ENCODE data around the gene RFC5.

RFC5 gene

DNA sequence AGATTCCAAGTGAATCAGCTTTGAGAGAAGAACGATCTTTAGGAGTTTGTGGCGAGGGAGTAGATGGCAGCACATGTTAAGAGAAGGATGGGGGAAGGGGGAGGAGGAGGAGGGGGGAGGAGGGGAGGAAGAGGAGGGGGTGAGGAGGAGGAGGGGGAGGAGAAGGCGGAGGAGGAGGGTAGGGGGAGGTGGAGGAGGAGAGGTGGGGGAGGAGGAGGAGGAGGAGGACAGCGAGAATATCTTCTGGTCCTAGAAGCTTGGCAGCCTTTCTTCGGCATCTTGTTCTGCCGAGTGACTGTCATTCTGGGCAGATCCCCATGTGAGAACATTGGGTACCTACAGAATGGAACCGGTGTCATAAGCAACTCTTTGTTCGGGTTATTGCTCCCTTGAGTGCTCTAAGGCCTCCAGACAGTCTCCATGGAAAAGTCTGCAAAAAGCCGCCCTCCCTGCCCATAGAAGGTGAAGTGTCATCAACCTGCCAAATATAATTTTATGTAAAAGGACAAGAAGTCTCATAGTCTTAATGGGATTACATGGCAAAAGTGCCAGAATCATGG is 6.9 kb downstream of the RFC5 start:
- Histone ChIP-seq H3K36me3 (replicated peaks) (peaks cover 86% of the 10 kb centered on the region), H3K9me3 (no peaks in the 10 kb centered on the region), H3K4me1 (no peaks in the 10 kb centered on the region), H3K4me3 (no peak overlapping the region), H3K27me3 (ENCODE audit: low read depth) (no peaks in the 10 kb centered on the region)
- in situ Hi-C loops (cut with MboI; ENCODE audit: low sequenced_read_pairs): no loop called here
- no peak for DNase-seq (ENCODE audit: low spot score in 2 of 2)

GRCh38 chr12:118025168-118025567 is 8.7 kb downstream of the RFC5 start:
- Histone ChIP-seq H3K4me3 (no peak overlapping the region), H3K4me1 (no peaks in the 10 kb centered on the region), H3K36me3 (replicated peaks) (peaks cover 88% of the 10 kb centered on the region), H3K9me3 (no peaks in the 10 kb centered on the region), H3K27me3 (ENCODE audit: low read depth) (no peaks in the 10 kb centered on the region)
- no peak for DNase-seq (ENCODE audit: low spot score in 2 of 2)
- in situ Hi-C loops (cut with MboI; ENCODE audit: low sequenced_read_pairs): no loop called here

DNA sequence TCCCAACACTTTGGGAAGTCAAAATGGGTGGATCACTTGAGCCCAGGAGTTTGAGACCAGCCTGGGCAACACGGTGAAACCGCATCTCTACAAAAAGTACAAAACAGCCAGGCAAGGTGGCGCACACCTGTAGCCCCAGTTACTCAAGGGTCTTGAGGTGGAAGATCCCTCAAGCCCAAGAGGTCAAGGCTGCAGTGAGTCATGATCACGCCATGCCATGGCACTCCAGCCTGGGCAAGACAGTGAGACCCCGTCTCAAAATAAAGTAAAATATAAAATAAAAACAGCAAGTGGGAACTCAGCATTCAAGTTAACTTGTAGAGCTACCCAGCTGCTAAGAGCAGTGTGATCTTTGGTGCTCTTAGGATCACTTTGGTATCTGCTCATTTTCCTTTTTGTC is 12.7 kb downstream of the RFC5 start:
- peaks cover 94% of the 10 kb centered on the region for H3K36me3 ChIP-seq (replicated peaks)
- in situ Hi-C loops (cut with MboI; ENCODE audit: low sequenced_read_pairs): no loop called here

GRCh38 chr12:118032188-118032587 is 15.7 kb downstream of the RFC5 start:
- no peaks in the 10 kb centered on the region for H3K9me3 ChIP-seq
- H3K4me1 ChIP-seq: no peaks in the 10 kb centered on the region
- in situ Hi-C loops (cut with MboI; ENCODE audit: low sequenced_read_pairs): no loop called here
- H3K36me3 ChIP-seq (replicated peaks): peaks cover 95% of the 10 kb centered on the region
- DNase-seq (ENCODE audit: low spot score in 2 of 2): no peak
- no peak overlapping the region for H3K4me3 ChIP-seq
- H3K27me3 ChIP-seq (ENCODE audit: low read depth): no peaks in the 10 kb centered on the region

More for the DNA sequence above, 12.7 kb downstream of the RFC5 start:
- H3K4me3 ChIP-seq: no peak overlapping the region
- H3K4me1 ChIP-seq: no peaks in the 10 kb centered on the region
- no peaks in the 10 kb centered on the region for H3K9me3 ChIP-seq
- no peaks in the 10 kb centered on the region for H3K27me3 ChIP-seq (ENCODE audit: low read depth)
- DNase-seq (ENCODE audit: low spot score in 2 of 2): no peak

- in situ Hi-C loops (cut with MboI; ENCODE audit: low sequenced_read_pairs): no loop called here
- H3K36me3 ChIP-seq (replicated peaks): peaks cover 95% of the 10 kb centered on the region
- H3K4me1 ChIP-seq: no peaks in the 10 kb centered on the region
- no peaks in the 10 kb centered on the region for H3K9me3 ChIP-seq
- no peak overlapping the region for H3K4me3 ChIP-seq
- no peak for DNase-seq (ENCODE audit: low spot score in 2 of 2)
- H3K27me3 ChIP-seq (ENCODE audit: low read depth): no peaks in the 10 kb centered on the region
Measured at GRCh38 chr12:118033323-118033722, 16.8 kb downstream of the RFC5 start.

DNA sequence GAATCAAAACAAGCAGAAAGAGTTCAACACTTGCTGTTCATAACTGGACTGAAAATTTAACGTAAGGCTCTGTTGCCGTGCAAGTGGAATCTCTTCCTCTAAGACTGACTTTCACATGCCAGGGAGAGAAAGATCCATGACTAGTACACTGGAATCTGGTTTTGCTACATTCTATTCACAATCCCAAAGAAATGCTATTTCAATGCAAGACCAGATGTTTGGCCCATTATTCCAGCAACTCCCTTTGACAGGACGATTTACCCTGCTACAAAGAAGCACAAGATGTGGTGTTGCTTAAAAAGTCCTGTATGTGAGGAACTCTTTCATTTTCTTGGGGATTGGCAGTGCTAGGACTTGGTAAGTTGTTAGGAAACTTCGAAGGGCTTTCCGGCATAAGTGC is 17.4 kb downstream of the RFC5 start:
- in situ Hi-C loops (cut with MboI; ENCODE audit: low sequenced_read_pairs): no loop called here
- H3K4me3 ChIP-seq: no peak overlapping the region
- DNase-seq (ENCODE audit: low spot score in 2 of 2): no peak

DNA sequence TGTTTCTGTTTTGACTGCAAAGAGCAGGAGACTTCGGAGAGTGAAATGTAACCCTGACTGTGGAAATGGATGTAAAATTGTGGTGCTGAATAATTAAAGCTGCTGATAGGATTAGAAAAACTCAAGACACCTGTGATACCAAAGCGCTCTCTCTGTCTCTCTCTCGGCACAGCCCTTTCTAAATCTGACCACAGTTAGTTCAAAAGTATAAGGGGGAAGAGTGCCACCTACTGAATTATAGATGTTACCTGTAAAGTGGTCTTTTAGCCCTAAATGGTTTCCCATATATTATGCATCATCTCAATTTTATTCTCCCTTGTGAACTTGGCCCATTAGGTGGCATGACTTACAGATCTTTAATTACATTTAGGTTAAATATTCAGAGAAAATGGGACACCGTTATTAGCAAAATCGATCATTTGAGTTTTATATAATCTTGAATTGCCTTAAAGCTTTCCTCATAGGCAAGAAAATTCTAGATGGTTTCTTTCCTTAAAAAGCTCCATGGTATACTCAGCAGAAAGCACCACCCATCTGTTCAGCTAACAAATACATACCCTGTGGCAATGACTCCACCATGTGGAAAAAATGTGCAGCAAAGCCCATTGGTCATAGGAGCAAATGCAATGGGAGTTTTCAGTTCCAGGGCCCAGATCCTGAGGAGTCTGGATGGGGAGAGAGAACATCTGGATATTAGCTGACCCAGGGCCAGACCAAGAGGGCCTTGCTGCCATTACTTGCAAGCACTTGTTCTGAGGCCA is 18.1 kb downstream of the RFC5 start:
- peak in 1 of 2 experiments; percentile 30 for DNase-seq (ENCODE audit: low spot score in 2 of 2)
- no peaks in the 10 kb centered on the region for H3K9me3 ChIP-seq
- in situ Hi-C loops (cut with MboI; ENCODE audit: low sequenced_read_pairs): no loop called here
- H3K4me3 ChIP-seq: no peak overlapping the region
- no peaks in the 10 kb centered on the region for H3K4me1 ChIP-seq
- H3K36me3 ChIP-seq (replicated peaks): peaks cover 88% of the 10 kb centered on the region
- no peaks in the 10 kb centered on the region for H3K27me3 ChIP-seq (ENCODE audit: low read depth)

More for the DNA sequence above, 17.4 kb downstream of the RFC5 start:
- peaks cover 95% of the 10 kb centered on the region for H3K36me3 ChIP-seq (replicated peaks)
- H3K4me1 ChIP-seq: no peaks in the 10 kb centered on the region
- no peaks in the 10 kb centered on the region for H3K9me3 ChIP-seq
- no peaks in the 10 kb centered on the region for H3K27me3 ChIP-seq (ENCODE audit: low read depth)

GRCh38 chr12:118035190-118036041 is 18.9 kb downstream of the RFC5 start:
- Histone ChIP-seq H3K4me1 (no peaks in the 10 kb centered on the region), H3K36me3 (replicated peaks) (peaks cover 86% of the 10 kb centered on the region)
- peak in 1 of 2 experiments; percentile 29 for DNase-seq (ENCODE audit: low spot score in 2 of 2)

DNA sequence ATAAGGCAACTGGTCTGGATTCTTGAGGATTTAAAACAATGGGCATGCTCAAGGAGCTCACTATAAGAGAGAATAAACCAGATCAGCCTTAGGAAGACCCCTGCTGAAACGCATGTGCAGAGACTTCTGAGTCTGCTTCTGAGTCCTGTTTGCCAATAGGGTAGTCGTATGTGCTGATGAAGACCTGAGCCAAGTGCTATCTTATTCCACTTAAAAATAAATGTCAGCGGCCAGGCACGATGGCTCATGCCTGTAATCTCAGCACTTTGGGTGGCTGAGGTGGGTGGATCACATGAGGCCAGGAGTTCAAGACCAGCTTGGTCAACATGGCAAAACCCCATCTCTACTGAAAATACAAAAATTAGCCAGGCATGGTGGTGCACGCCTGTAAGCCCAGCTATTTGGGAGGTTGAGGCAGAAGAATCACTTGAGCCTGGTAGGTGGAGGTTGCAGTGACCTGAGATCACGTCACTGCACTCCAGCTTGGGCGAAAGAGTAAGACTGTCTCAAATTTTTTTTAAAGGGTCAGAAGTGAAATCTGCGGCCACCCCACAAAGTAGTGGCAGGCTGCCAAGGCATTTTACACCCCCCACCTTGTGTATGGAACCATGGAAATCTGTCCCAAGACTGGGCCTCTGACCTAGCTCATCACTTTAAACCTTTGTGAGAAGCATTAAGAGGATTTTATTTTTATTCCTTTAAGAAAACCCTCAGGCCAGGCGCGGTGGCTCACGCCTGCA is 20.3 kb downstream of the RFC5 start:
- H3K4me3 ChIP-seq: no peak overlapping the region
- no peaks in the 10 kb centered on the region for H3K27me3 ChIP-seq (ENCODE audit: low read depth)
- H3K4me1 ChIP-seq: no peaks in the 10 kb centered on the region
- H3K36me3 ChIP-seq (replicated peaks): peaks cover 76% of the 10 kb centered on the region
- in situ Hi-C loops (cut with MboI; ENCODE audit: low sequenced_read_pairs): no loop called here
- DNase-seq (ENCODE audit: low spot score in 2 of 2): no peak
- H3K9me3 ChIP-seq: no peaks in the 10 kb centered on the region

More at GRCh38 chr12:118035190-118036041, 18.9 kb downstream of the RFC5 start:
- in situ Hi-C loops (cut with MboI; ENCODE audit: low sequenced_read_pairs): no loop called here
- no peak overlapping the region for H3K4me3 ChIP-seq
- H3K27me3 ChIP-seq (ENCODE audit: low read depth): no peaks in the 10 kb centered on the region
- no peaks in the 10 kb centered on the region for H3K9me3 ChIP-seq

DNA sequence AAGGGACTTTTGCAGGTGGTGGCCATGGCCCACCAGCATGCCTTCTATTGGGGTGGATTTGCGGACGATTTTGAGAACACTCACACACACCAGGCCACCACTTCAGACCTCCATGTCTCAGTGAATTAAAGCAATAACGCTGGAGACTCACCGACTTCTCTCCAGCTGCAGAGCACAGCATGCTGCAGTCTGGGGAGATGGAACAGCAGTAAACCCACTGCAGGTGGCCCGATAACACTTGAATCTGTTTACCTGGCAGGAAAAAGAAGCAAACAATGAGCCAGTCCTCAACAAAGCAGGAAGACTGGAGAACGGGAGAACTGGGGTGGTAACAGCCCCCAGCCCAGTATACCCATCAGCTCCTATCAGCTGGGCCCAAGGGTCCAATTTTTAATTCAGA is 21.6 kb downstream of the RFC5 start:
- no peaks in the 10 kb centered on the region for H3K9me3 ChIP-seq
- H3K4me3 ChIP-seq: no peak overlapping the region
- no peaks in the 10 kb centered on the region for H3K27me3 ChIP-seq (ENCODE audit: low read depth)
- H3K36me3 ChIP-seq (replicated peaks): peaks cover 70% of the 10 kb centered on the region
- in situ Hi-C loops (cut with MboI; ENCODE audit: low sequenced_read_pairs): no loop called here
- H3K4me1 ChIP-seq: no peaks in the 10 kb centered on the region
- DNase-seq (ENCODE audit: low spot score in 2 of 2): no peak

DNA sequence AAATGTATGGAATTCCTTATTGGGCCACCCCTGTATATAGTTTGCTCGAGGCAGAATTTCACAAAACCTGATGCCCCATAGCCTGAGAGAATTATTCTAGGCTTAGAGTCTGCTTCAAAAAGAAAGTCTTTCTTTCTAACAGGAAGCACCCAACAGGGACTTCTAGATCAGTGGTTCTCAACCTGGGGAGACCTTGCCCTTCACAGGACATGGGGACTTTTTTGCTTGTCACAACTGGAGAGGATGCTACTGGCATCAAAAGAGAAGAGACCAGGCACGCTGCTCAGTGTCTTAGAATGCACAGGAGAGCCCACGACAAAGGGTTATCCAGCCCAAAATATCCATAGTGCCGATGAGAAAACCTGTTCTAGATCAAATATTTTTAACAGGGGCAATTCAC is 25.6 kb downstream of the RFC5 start:
- in situ Hi-C loops (cut with MboI; ENCODE audit: low sequenced_read_pairs): no loop called here
- no peaks in the 10 kb centered on the region for H3K27me3 ChIP-seq (ENCODE audit: low read depth)
- peaks cover 40% of the 10 kb centered on the region for H3K36me3 ChIP-seq (replicated peaks)
- H3K4me3 ChIP-seq: no peak overlapping the region
- H3K4me1 ChIP-seq: no peaks in the 10 kb centered on the region
- no peaks in the 10 kb centered on the region for H3K9me3 ChIP-seq
- no peak for DNase-seq (ENCODE audit: low spot score in 2 of 2)

GRCh38 chr12:118044075-118044474 is 27.6 kb downstream of the RFC5 start:
- Histone ChIP-seq H3K36me3 (replicated peaks) (peaks cover 27% of the 10 kb centered on the region), H3K4me3 (no peak overlapping the region), H3K27me3 (ENCODE audit: low read depth) (no peaks in the 10 kb centered on the region), H3K9me3 (no peaks in the 10 kb centered on the region), H3K4me1 (no peaks in the 10 kb centered on the region)
- in situ Hi-C loops (cut with MboI; ENCODE audit: low sequenced_read_pairs): no loop called here
- no peak for DNase-seq (ENCODE audit: low spot score in 2 of 2)

GRCh38 chr12:118044577-118044976 is 28.1 kb downstream of the RFC5 start:
- Histone ChIP-seq H3K27me3 (ENCODE audit: low read depth) (no peaks in the 10 kb centered on the region), H3K4me1 (no peaks in the 10 kb centered on the region), H3K9me3 (no peaks in the 10 kb centered on the region), H3K4me3 (no peak overlapping the region), H3K36me3 (replicated peaks) (peaks cover 28% of the 10 kb centered on the region)
- in situ Hi-C loops (cut with MboI; ENCODE audit: low sequenced_read_pairs): no loop called here
- no peak for DNase-seq (ENCODE audit: low spot score in 2 of 2)
